ENCODE measurements around the gene FAM181A. TPM values are rescaled to one million over a fixed set of nuclear protein-coding genes. Genes with fewer than 3 reads are reported as not detected.

The FAM181A gene
- total and polyA plus RNA-seq, 2 experiments from 2014 or later, result not detected

- H3K36me3 ChIP-seq (ENCODE audit: insufficient read depth), result no peaks in the 10 kb centered on the region
- H3K4me2 ChIP-seq, result no peak overlapping the region
- peaks cover 8% of the 10 kb centered on the region; the same call in 2 of the 3 replicates for H3K4me1 Mint-ChIP-seq
- H3F3A ChIP-seq (replicated peaks; ENCODE audit: low read depth), result no peaks in the 10 kb centered on the region
- H3K4me3 Mint-ChIP-seq, result no peak overlapping the region
- H3K79me2 ChIP-seq (replicated peaks; ENCODE audit: insufficient read depth), result no peaks in the 10 kb centered on the region
- H3K4me3 ChIP-seq, result no peak overlapping the region
- 0 out of 2 replicates have a peak, but pooled peaks cover 5% of the 10 kb centered on the region for H3K9me2 ChIP-seq (ENCODE audit: insufficient read depth)
- H3K4me1 ChIP-seq (ENCODE audit: insufficient read depth), result no peaks in the 10 kb centered on the region
- TF ChIP-seq EZH2phosphoT487 (IDR thresholded peaks at IDR 0.05; ENCODE audit: unreplicated experiment), result no peak
- TF ChIP-seq ETS1 (IDR thresholded peaks at IDR 0.05), result no peak
- no peak for TF ChIP-seq ZNF331 (CRISPR knock-in tag; IDR thresholded peaks at IDR 0.05; ENCODE audit: low read depth)
- no peak for TF ChIP-seq CTCF (conservative IDR thresholded peaks at IDR 0.05; ENCODE audit: low read depth in 2 of 2)
- no peak for TF ChIP-seq ZNF114 (CRISPR knock-in tag; IDR thresholded peaks at IDR 0.05)
- TF ChIP-seq POLR2AphosphoS5 (IDR thresholded peaks at IDR 0.05; ENCODE audit: low read depth), result no peak
- no peak for TF ChIP-seq JUNB (IDR thresholded peaks at IDR 0.05; ENCODE audit: unreplicated experiment)
- no peak for TF ChIP-seq STAT1 (IDR thresholded peaks at IDR 0.05; ENCODE audit: unreplicated experiment)
- TF ChIP-seq NANOG (IDR thresholded peaks at IDR 0.05; ENCODE audit: borderline replicate concordance), result no peak
- TF ChIP-seq CREB1 (CRISPR knock-in tag; IDR thresholded peaks at IDR 0.05; ENCODE audit: low read depth), result no peak
- TF ChIP-seq EZH2 (IDR thresholded peaks at IDR 0.05; ENCODE audit: low read depth, unreplicated experiment), result no peak
- no peak for TF ChIP-seq REST (IDR thresholded peaks at IDR 0.05; ENCODE audit: unreplicated experiment)
- TF ChIP-seq, protein P1, sequence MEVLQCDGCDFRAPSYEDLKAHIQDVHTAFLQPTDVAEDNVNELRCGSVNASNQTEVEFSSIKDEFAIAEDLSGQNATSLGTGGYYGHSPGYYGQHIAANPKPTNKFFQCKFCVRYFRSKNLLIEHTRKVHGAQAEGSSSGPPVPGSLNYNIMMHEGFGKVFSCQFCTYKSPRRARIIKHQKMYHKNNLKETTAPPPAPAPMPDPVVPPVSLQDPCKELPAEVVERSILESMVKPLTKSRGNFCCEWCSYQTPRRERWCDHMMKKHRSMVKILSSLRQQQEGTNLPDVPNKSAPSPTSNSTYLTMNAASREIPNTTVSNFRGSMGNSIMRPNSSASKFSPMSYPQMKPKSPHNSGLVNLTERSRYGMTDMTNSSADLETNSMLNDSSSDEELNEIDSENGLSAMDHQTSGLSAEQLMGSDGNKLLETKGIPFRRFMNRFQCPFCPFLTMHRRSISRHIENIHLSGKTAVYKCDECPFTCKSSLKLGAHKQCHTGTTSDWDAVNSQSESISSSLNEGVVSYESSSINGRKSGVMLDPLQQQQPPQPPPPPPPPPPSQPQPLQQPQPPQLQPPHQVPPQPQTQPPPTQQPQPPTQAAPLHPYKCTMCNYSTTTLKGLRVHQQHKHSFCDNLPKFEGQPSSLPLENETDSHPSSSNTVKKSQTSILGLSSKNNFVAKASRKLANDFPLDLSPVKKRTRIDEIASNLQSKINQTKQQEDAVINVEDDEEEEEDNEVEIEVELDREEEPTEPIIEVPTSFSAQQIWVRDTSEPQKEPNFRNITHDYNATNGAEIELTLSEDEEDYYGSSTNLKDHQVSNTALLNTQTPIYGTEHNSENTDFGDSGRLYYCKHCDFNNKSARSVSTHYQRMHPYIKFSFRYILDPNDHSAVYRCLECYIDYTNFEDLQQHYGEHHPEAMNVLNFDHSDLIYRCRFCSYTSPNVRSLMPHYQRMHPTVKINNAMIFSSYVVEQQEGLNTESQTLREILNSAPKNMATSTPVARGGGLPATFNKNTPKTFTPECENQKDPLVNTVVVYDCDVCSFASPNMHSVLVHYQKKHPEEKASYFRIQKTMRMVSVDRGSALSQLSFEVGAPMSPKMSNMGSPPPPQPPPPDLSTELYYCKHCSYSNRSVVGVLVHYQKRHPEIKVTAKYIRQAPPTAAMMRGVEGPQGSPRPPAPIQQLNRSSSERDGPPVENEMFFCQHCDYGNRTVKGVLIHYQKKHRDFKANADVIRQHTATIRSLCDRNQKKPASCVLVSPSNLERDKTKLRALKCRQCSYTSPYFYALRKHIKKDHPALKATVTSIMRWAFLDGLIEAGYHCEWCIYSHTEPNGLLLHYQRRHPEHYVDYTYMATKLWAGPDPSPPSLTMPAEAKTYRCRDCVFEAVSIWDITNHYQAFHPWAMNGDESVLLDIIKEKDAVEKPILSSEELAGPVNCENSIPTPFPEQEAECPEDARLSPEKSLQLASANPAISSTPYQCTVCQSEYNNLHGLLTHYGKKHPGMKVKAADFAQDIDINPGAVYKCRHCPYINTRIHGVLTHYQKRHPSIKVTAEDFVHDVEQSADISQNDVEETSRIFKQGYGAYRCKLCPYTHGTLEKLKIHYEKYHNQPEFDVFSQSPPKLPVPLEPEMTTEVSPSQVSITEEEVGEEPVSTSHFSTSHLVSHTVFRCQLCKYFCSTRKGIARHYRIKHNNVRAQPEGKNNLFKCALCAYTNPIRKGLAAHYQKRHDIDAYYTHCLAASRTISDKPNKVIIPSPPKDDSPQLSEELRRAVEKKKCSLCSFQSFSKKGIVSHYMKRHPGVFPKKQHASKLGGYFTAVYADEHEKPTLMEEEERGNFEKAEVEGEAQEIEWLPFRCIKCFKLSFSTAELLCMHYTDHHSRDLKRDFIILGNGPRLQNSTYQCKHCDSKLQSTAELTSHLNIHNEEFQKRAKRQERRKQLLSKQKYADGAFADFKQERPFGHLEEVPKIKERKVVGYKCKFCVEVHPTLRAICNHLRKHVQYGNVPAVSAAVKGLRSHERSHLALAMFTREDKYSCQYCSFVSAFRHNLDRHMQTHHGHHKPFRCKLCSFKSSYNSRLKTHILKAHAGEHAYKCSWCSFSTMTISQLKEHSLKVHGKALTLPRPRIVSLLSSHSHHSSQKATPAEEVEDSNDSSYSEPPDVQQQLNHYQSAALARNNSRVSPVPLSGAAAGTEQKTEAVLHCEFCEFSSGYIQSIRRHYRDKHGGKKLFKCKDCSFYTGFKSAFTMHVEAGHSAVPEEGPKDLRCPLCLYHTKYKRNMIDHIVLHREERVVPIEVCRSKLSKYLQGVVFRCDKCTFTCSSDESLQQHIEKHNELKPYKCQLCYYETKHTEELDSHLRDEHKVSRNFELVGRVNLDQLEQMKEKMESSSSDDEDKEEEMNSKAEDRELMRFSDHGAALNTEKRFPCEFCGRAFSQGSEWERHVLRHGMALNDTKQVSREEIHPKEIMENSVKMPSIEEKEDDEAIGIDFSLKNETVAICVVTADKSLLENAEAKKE (CRISPR knock-in tag; IDR thresholded peaks at IDR 0.05), result no peak
- DNase-seq (ENCODE audit: low spot score) (no peak), ATAC-seq (no peak)
- H3K27ac Mint-ChIP-seq, result no peak overlapping the region
- no peaks in the 10 kb centered on the region for H3K27me3 ChIP-seq (ENCODE audit: insufficient read depth)
- H3K36me3 Mint-ChIP-seq (ENCODE audit: low read depth), result no peaks in the 10 kb centered on the region
- H2AFZ ChIP-seq, result no peak overlapping the region
- H3K27ac ChIP-seq (ENCODE audit: low read depth), result no peak overlapping the region
- no peaks in the 10 kb centered on the region for H3K27me3 Mint-ChIP-seq (ENCODE audit: insufficient read depth, low read depth, poor library complexity)
- H3K9me3 Mint-ChIP-seq, result no peaks in the 10 kb centered on the region
- H4K20me1 ChIP-seq (replicated peaks; ENCODE audit: insufficient read depth), result no peaks in the 10 kb centered on the region
Observed at GRCh38 chr14:93964281-93964680, 37.1 kb downstream of the FAM181A start.
